H9 (cell line): ENCODE results near the gene RNF141. TPM values are rescaled to one million over a fixed set of nuclear protein-coding genes. Genes with fewer than 3 reads are reported as not detected.
A peak's percentile ranks its signal among the peaks of the same experiment; 100 is the strongest.

ENCODE experiments used
- DNase-seq: peaks from one replicate; pipeline ENCODE4 v3.0.0-alpha.2; 2017
- H2AFZ ChIP-seq: one replicate; pipeline ENCODE4 v1.6.1; 2013; ENCODE audit warnings: mild to moderate bottlenecking, low read length, control low read depth, moderate library complexity
- H2AK5ac ChIP-seq: 2 replicates; pipeline ENCODE4 v1.6.1; 2013; ENCODE audit warnings: low read length, control low read depth, mixed read lengths; ENCODE audit not compliant: insufficient read length
- H2BK120ac ChIP-seq: one replicate; pipeline ENCODE4 v1.6.1; 2013; ENCODE audit warnings: low read depth, mild to moderate bottlenecking, low read length, control low read depth, inconsistent platforms; ENCODE audit not compliant: poor library complexity, severe bottlenecking
- H2BK12ac ChIP-seq: 2 replicates; pipeline ENCODE4 v1.6.1; 2013; ENCODE audit warnings: low read length, control low read depth, mixed read lengths, low read depth; ENCODE audit not compliant: insufficient read length
- H2BK15ac ChIP-seq: 2 replicates; pipeline ENCODE4 v1.6.1; 2013; ENCODE audit warnings: low read depth, low read length, control low read depth
- H2BK20ac ChIP-seq: one replicate; pipeline ENCODE4 v1.6.1; 2013; ENCODE audit warnings: low read depth, mild to moderate bottlenecking, low read length, control low read depth, inconsistent platforms; ENCODE audit not compliant: poor library complexity, severe bottlenecking
- H2BK5ac ChIP-seq: 2 replicates; pipeline ENCODE4 v1.6.1; 2013; ENCODE audit warnings: low read length, control low read depth, mixed read lengths; ENCODE audit not compliant: insufficient read length
- H3K14ac ChIP-seq: 2 replicates; pipeline ENCODE4 v1.6.1; 2013; ENCODE audit warnings: low read length, control low read depth; ENCODE audit not compliant: insufficient read depth
- H3K18ac ChIP-seq: 2 replicates; pipeline ENCODE4 v1.6.1; 2013; ENCODE audit warnings: low read depth, mild to moderate bottlenecking, mixed read lengths, low read length, control low read depth; ENCODE audit not compliant: insufficient read length
- H3K23ac ChIP-seq: 2 replicates; pipeline ENCODE4 v1.6.1; 2013; ENCODE audit warnings: low read length, control low read depth, mixed read lengths, low read depth; ENCODE audit not compliant: insufficient read length
- H3K23me2 ChIP-seq: 2 replicates; pipeline ENCODE4 v1.6.1; 2013; ENCODE audit warnings: low read depth, mild to moderate bottlenecking, mixed read lengths, low read length, control low read depth; ENCODE audit not compliant: insufficient read length, poor library complexity, severe bottlenecking
- H3K27ac ChIP-seq: 2 replicates; pipeline ENCODE4 v1.5.1; 2013; ENCODE audit warnings: low read length, control low read depth, mixed read lengths, low read depth; ENCODE audit not compliant: insufficient read length
- H3K27me3 ChIP-seq: 2 replicates; pipeline ENCODE4 v1.6.1; 2013; ENCODE audit warnings: low read length, control low read depth, inconsistent platforms; ENCODE audit not compliant: insufficient read depth
- H3K4ac ChIP-seq: 2 replicates; pipeline ENCODE4 v1.6.1; 2013; ENCODE audit warnings: low read depth, mild to moderate bottlenecking, control low read depth, inconsistent platforms, low read length, moderate library complexity
- H3K4me1 ChIP-seq: 2 replicates; pipeline ENCODE4 v1.6.1; 2013; ENCODE audit warnings: low read length, control low read depth, inconsistent platforms; ENCODE audit not compliant: insufficient read depth
- H3K4me2 ChIP-seq: 2 replicates; pipeline ENCODE4 v1.6.1; 2013; ENCODE audit warnings: low read length, control low read depth, mixed read lengths; ENCODE audit not compliant: insufficient read length, insufficient read depth
- H3K56ac ChIP-seq: 2 replicates; pipeline ENCODE4 v1.6.1; 2013; ENCODE audit warnings: low read depth, mild to moderate bottlenecking, mixed read lengths, low read length, control low read depth; ENCODE audit not compliant: insufficient read length
- H3K79me1 ChIP-seq: 2 replicates; pipeline ENCODE4 v1.6.1; 2013; ENCODE audit warnings: low read depth, mild to moderate bottlenecking, moderate library complexity, low read length, control low read depth, inconsistent platforms; ENCODE audit not compliant: insufficient read depth, poor library complexity, severe bottlenecking
- H3K79me2 ChIP-seq: 2 replicates; pipeline ENCODE4 v1.6.1; 2013; ENCODE audit warnings: low read length, control low read depth, inconsistent platforms; ENCODE audit not compliant: insufficient read depth
- H3K9ac ChIP-seq: 2 replicates; pipeline ENCODE4 v1.6.1; 2013; ENCODE audit warnings: low read length, control low read depth, mixed read lengths; ENCODE audit not compliant: insufficient read length; ENCODE audit errors: extremely low read depth
- H3K9me3 ChIP-seq: one replicate; pipeline ENCODE4 v1.6.1; 2013; ENCODE audit warnings: low read depth, low read length, inconsistent platforms; ENCODE audit not compliant: control insufficient read depth
- H3T11ph ChIP-seq: one replicate; pipeline ENCODE4 v1.6.1; 2013; ENCODE audit warnings: mild to moderate bottlenecking, low read length, control low read depth, inconsistent platforms
- H4K20me1 ChIP-seq: one replicate; pipeline ENCODE4 v1.6.1; 2013; ENCODE audit not compliant: control insufficient read depth, insufficient read length, insufficient read depth
- H4K5ac ChIP-seq: 2 replicates; pipeline ENCODE4 v1.6.1; 2013; ENCODE audit warnings: low read depth, mild to moderate bottlenecking, mixed read lengths, low read length, control low read depth; ENCODE audit not compliant: insufficient read length
- H4K8ac ChIP-seq: replicated peaks from 2 replicates; pipeline ENCODE4 v1.6.1; 2013; ENCODE audit warnings: low read length, control low read depth, mixed read lengths, low read depth; ENCODE audit not compliant: insufficient read length
- H4K91ac ChIP-seq: 2 replicates; pipeline ENCODE4 v1.6.1; 2013; ENCODE audit warnings: low read depth, mild to moderate bottlenecking, moderate library complexity, mixed read lengths, low read length, control low read depth; ENCODE audit not compliant: insufficient read length
- H3K27ac Mint-ChIP-seq, 3 experiments: 2 replicates in 2 of 3; 3 replicates in 1 of 3; pipeline ENCODE4 v1.8.0; 2020 to 2021; ENCODE audit warnings: mixed read lengths in 3 of 3, mild to moderate bottlenecking in 1 of 3, moderate library complexity in 1 of 3
- H3K27me3 Mint-ChIP-seq: 2 replicates; pipeline ENCODE4 v1.8.0; 2021; ENCODE audit warnings: low read depth, mild to moderate bottlenecking, moderate library complexity, mixed read lengths
- H3K36me3 Mint-ChIP-seq, 3 experiments: 2 replicates in 2 of 3; 3 replicates in 1 of 3; pipeline ENCODE4 v1.8.0; 2020 to 2021; ENCODE audit warnings: low read depth in 3 of 3, mixed read lengths in 3 of 3; ENCODE audit not compliant: insufficient read depth in 1 of 3
- H3K4me1 Mint-ChIP-seq, 2 experiments: 2 replicates each; pipeline ENCODE4 v1.8.0; 2020; ENCODE audit warnings: mixed read lengths in 2 of 2
- H3K4me3 Mint-ChIP-seq, 2 experiments: 2 replicates in 1 of 2; 3 replicates in 1 of 2; pipeline ENCODE4 v1.8.0; 2020 to 2021; ENCODE audit warnings: mild to moderate bottlenecking in 2 of 2, mixed read lengths in 2 of 2, moderate library complexity in 1 of 2
- H3K9me3 Mint-ChIP-seq, 2 experiments: 2 replicates in 1 of 2; 3 replicates in 1 of 2; pipeline ENCODE4 v1.8.0; 2020; ENCODE audit warnings: mild to moderate bottlenecking in 2 of 2, mixed read lengths in 2 of 2, moderate library complexity in 1 of 2
- CTCF ChIP-seq: fragments of 200-600 bp; sonication (generic); conservative IDR thresholded peaks from 3 replicates; pipeline ENCODE4 v1.8.0; 2021; ENCODE audit warnings: antibody characterized with exemption, mild to moderate bottlenecking
- WGBS: extraction: QIAGEN DNeasy Blood & Tissue Kit; methylation state at CpG from one replicate; pipeline ENCODE4 v1.1.7; 2013; ENCODE audit warnings: missing lambda C conversion rate, low lambda C conversion rate, mixed read lengths; ENCODE audit not compliant: insufficient read length; ENCODE audit errors: extremely low coverage; 5-methylcytosine and 5-hydroxymethylcytosine counted together
- total RNA-seq: library from RNA; stranded (reverse); gene quantifications from 2 replicates; pipeline ENCODE4 v1.2.1, GENCODE V29; 2021

The RNF141 gene
- total RNA-seq, 1 experiment from 2014 or later, result 24.7 TPM

- WGBS, result no CpG with 5 or more reads among the region's 5 CpGs
- Histone ChIP-seq H4K20me1 (no peaks in the 10 kb centered on the region), H2BK120ac (no peak overlapping the region), H2BK5ac (no peak overlapping the region), H2BK20ac (no peak overlapping the region), H3K4me1 (0 out of 2 replicates have a peak, but pooled peaks cover 2% of the 10 kb centered on the region), H4K8ac (peak overlapping the region; percentile 25), H3K56ac (no peak overlapping the region), H3K9ac (no peak overlapping the region), H3K4ac (no peak overlapping the region), H3K4me2 (no peak overlapping the region), H3K27ac (no peak overlapping the region), H3K23ac (no peak overlapping the region), H2AK5ac (no peak overlapping the region), H3T11ph (no peak overlapping the region), H3K79me1 (no peaks in the 10 kb centered on the region), H2BK15ac (no peak overlapping the region), H3K18ac (no peak overlapping the region), H3K27me3 (no peaks in the 10 kb centered on the region), H3K14ac (no peak overlapping the region), H2BK12ac (no peak overlapping the region), H4K91ac (no peak overlapping the region), H2AFZ (no peak overlapping the region), H3K9me3 (no peaks in the 10 kb centered on the region), H3K79me2 (no peaks in the 10 kb centered on the region), H4K5ac (no peak overlapping the region), H3K23me2 (no peaks in the 10 kb centered on the region)
- H3K9me3 Mint-ChIP-seq, result no peaks in the 10 kb centered on the region
- no peaks in the 10 kb centered on the region for H3K27me3 Mint-ChIP-seq
- peaks cover 6 to 16% (median 9%) of the 10 kb centered on the region in 3 experiments; a peak in 6 of 7 replicates for H3K36me3 Mint-ChIP-seq
- no peak overlapping the region for H3K4me3 Mint-ChIP-seq
- peaks cover 8 to 24% of the 10 kb centered on the region in 2 experiments for H3K4me1 Mint-ChIP-seq
- peak overlapping the region in 1 of 3 experiments; percentile 41; a peak in 1 of 7 replicates for H3K27ac Mint-ChIP-seq
- no peak for TF ChIP-seq CTCF
- DNase-seq, result no peak
Measured at GRCh38 chr11:10499452-10499851, 41.5 kb downstream of the RNF141 start.
